ENCODE measurements around the gene THOC5. TPM values are rescaled to one million over a fixed set of nuclear protein-coding genes. Genes with fewer than 3 reads are reported as not detected.

Gene THOC5
- polyA plus RNA-seq, 1 donor from 2014 or later = 33.4 TPM

- Histone ChIP-seq H4K20me1 (ENCODE audit: insufficient read depth) (no peaks in the 10 kb centered on the region), H3F3A (ENCODE audit: insufficient read depth, low read length, poor library complexity, severe bottlenecking) (no peaks in the 10 kb centered on the region), H3K9me3 (ENCODE audit: low read length) (no peaks in the 10 kb centered on the region), H3K79me2 (replicated peaks; ENCODE audit: insufficient read depth, low read length) (no peaks in the 10 kb centered on the region), H3K4me3 (ENCODE audit: low read length) (no peak overlapping the region), H3K27me3 (ENCODE audit: insufficient read depth, low read depth, low read length) (no peaks in the 10 kb centered on the region), H3K9ac (ENCODE audit: low read length) (no peak overlapping the region), H3K4me2 (ENCODE audit: low read length) (no peak overlapping the region), H3K9me2 (ENCODE audit: insufficient read depth, low read length) (no peaks in the 10 kb centered on the region), H3K36me3 (ENCODE audit: insufficient read depth, low read length) (peaks cover 2% of the 10 kb centered on the region), H2AFZ (ENCODE audit: low read depth, low read length) (no peak overlapping the region), H3K27ac (ENCODE audit: low read length) (no peak overlapping the region)
- TF ChIP-seq POLR2AphosphoS5 (IDR thresholded peaks at IDR 0.05) (no peak), TAF1 (IDR thresholded peaks at IDR 0.05; ENCODE audit: low read depth) (no peak), CTCF (IDR thresholded peaks at IDR 0.05; ENCODE audit: poor library complexity, severe bottlenecking) (no peak), SMC3 (conservative IDR thresholded peaks at IDR 0.05; ENCODE audit: poor library complexity) (no peak), EP300 (conservative IDR thresholded peaks at IDR 0.05; ENCODE audit: poor library complexity, severe bottlenecking) (no peak), MXI1 (conservative IDR thresholded peaks at IDR 0.05; ENCODE audit: poor library complexity, severe bottlenecking) (no peak), EZH2 (IDR thresholded peaks at IDR 0.05; ENCODE audit: borderline replicate concordance, insufficient read depth, low read length, poor library complexity, severe bottlenecking) (no peak), RAD21 (conservative IDR thresholded peaks at IDR 0.05) (no peak)
- TF ChIP-seq, protein P1, sequence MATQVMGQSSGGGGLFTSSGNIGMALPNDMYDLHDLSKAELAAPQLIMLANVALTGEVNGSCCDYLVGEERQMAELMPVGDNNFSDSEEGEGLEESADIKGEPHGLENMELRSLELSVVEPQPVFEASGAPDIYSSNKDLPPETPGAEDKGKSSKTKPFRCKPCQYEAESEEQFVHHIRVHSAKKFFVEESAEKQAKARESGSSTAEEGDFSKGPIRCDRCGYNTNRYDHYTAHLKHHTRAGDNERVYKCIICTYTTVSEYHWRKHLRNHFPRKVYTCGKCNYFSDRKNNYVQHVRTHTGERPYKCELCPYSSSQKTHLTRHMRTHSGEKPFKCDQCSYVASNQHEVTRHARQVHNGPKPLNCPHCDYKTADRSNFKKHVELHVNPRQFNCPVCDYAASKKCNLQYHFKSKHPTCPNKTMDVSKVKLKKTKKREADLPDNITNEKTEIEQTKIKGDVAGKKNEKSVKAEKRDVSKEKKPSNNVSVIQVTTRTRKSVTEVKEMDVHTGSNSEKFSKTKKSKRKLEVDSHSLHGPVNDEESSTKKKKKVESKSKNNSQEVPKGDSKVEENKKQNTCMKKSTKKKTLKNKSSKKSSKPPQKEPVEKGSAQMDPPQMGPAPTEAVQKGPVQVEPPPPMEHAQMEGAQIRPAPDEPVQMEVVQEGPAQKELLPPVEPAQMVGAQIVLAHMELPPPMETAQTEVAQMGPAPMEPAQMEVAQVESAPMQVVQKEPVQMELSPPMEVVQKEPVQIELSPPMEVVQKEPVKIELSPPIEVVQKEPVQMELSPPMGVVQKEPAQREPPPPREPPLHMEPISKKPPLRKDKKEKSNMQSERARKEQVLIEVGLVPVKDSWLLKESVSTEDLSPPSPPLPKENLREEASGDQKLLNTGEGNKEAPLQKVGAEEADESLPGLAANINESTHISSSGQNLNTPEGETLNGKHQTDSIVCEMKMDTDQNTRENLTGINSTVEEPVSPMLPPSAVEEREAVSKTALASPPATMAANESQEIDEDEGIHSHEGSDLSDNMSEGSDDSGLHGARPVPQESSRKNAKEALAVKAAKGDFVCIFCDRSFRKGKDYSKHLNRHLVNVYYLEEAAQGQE (IDR thresholded peaks at IDR 0.05; ENCODE audit: borderline replicate concordance) = no peak
Measured at GRCh38 chr22:29518427-29518826, 35.1 kb downstream of the THOC5 start.

- H3K36me3 ChIP-seq (ENCODE audit: insufficient read depth, low read length) = no peaks in the 10 kb centered on the region
- H3K9me2 ChIP-seq (ENCODE audit: insufficient read depth, low read length) = no peaks in the 10 kb centered on the region
- no peaks in the 10 kb centered on the region for H3K9me3 ChIP-seq (ENCODE audit: low read length)
- H3F3A ChIP-seq (ENCODE audit: insufficient read depth, low read length, poor library complexity, severe bottlenecking) = no peaks in the 10 kb centered on the region
- no peak for TF ChIP-seq POLR2AphosphoS5 (IDR thresholded peaks at IDR 0.05)
- no peak for TF ChIP-seq EZH2 (IDR thresholded peaks at IDR 0.05; ENCODE audit: borderline replicate concordance, insufficient read depth, low read length, poor library complexity, severe bottlenecking)
- no peak for TF ChIP-seq TAF1 (IDR thresholded peaks at IDR 0.05; ENCODE audit: low read depth)
- no peak for TF ChIP-seq SMC3 (conservative IDR thresholded peaks at IDR 0.05; ENCODE audit: poor library complexity)
- TF ChIP-seq MXI1 (conservative IDR thresholded peaks at IDR 0.05; ENCODE audit: poor library complexity, severe bottlenecking) = no peak
- no peaks in the 10 kb centered on the region for H3K79me2 ChIP-seq (replicated peaks; ENCODE audit: insufficient read depth, low read length)
- no peak overlapping the region for H3K4me2 ChIP-seq (ENCODE audit: low read length)
- H3K27me3 ChIP-seq (ENCODE audit: insufficient read depth, low read depth, low read length) = no peaks in the 10 kb centered on the region
- no peak overlapping the region for H2AFZ ChIP-seq (ENCODE audit: low read depth, low read length)
- H3K4me3 ChIP-seq (ENCODE audit: low read length) = no peak overlapping the region
- H3K9ac ChIP-seq (ENCODE audit: low read length) = no peak overlapping the region
- no peak overlapping the region for H3K27ac ChIP-seq (ENCODE audit: low read length)
- H4K20me1 ChIP-seq (ENCODE audit: insufficient read depth) = no peaks in the 10 kb centered on the region
Measured at GRCh38 chr22:29517215-29517908, 36.2 kb downstream of the THOC5 start.
